Stimulated activated CD8-positive, alpha-beta memory T cell treated with anti-CD3 and anti-CD28 coated beads, Interleukin-7, amount 100 ng/mL, for 24 hours (primary cell): ENCODE data around the gene FOXL2NB.

Source experiments
- DNase-seq: peaks from one replicate; pipeline ENCODE4 v3.0.0-alpha.2; 2020; ENCODE audit warnings: low read depth

FOXL2NB gene

GRCh38 chr3:138945709-138946662, 1.0 kb upstream of the FOXL2NB start:
- DNase-seq: no peak

- DNase-seq: no peak
These were observed 591 bp downstream of the FOXL2NB start for GRCh38 chr3:138947495-138948121.

- DNase-seq: no peak
These were observed 1.5 kb downstream of the FOXL2NB start for GRCh38 chr3:138948371-138949001.

GRCh38 chr3:138949002-138949418, 2.0 kb downstream of the FOXL2NB start:
- DNase-seq: no peak

- DNase-seq: no peak
These were observed 2.5 kb downstream of the FOXL2NB start for GRCh38 chr3:138949445-138950005.

- DNase-seq: no peak
These were observed 3.1 kb downstream of the FOXL2NB start for GRCh38 chr3:138950006-138950644.

GRCh38 chr3:138950701-138951100, 3.7 kb downstream of the FOXL2NB start:
- DNase-seq: no peak

- no peak for DNase-seq
These were observed 13.4 kb downstream of the FOXL2NB start for GRCh38 chr3:138960417-138960852.

GRCh38 chr3:138962854-138963560, 16.0 kb downstream of the FOXL2NB start:
- no peak for DNase-seq

GRCh38 chr3:138964264-138964663, 17.2 kb downstream of the FOXL2NB start:
- no peak for DNase-seq

GRCh38 chr3:138964923-138965322, 17.9 kb downstream of the FOXL2NB start:
- DNase-seq: no peak

- DNase-seq: no peak
These were observed 24.8 kb downstream of the FOXL2NB start for GRCh38 chr3:138971766-138972320.

GRCh38 chr3:138972941-138973340, 25.9 kb downstream of the FOXL2NB start:
- no peak for DNase-seq

GRCh38 chr3:138974462-138974861, 27.4 kb downstream of the FOXL2NB start:
- no peak for DNase-seq

GRCh38 chr3:138975351-138975750, 28.3 kb downstream of the FOXL2NB start:
- no peak for DNase-seq

GRCh38 chr3:138976047-138976446, 29.0 kb downstream of the FOXL2NB start:
- no peak for DNase-seq

GRCh38 chr3:138984816-138985215, 37.8 kb downstream of the FOXL2NB start:
- no peak for DNase-seq

GRCh38 chr3:138985932-138986331, 38.9 kb downstream of the FOXL2NB start:
- no peak for DNase-seq

GRCh38 chr3:138987181-138987580, 40.2 kb downstream of the FOXL2NB start:
- DNase-seq: no peak

- DNase-seq: no peak
These were observed 48.7 kb downstream of the FOXL2NB start for GRCh38 chr3:138995706-138996105.
